ENCODE results near the gene SPACA7. TPM values are rescaled to one million over a fixed set of nuclear protein-coding genes. Genes with fewer than 3 reads are reported as not detected.

SPACA7 gene
- total RNA-seq, 2 donors from 2014 or later, result 4.9 TPM; not detected in 1

- no peak overlapping the region for H3K27ac ChIP-seq
- H3K36me3 ChIP-seq, result no peaks in the 10 kb centered on the region
- H3K9me3 ChIP-seq, result no peaks in the 10 kb centered on the region
- H3K4me1 ChIP-seq (replicated peaks), result no peaks in the 10 kb centered on the region
- no peak for DNase-seq (ENCODE audit: low spot score)
- intact Hi-C loops (cut with DNase I), result no loop called here
- H3K4me3 ChIP-seq, result no peak overlapping the region
- peaks cover 10% of the 10 kb centered on the region for H3K27me3 ChIP-seq (replicated peaks; ENCODE audit: insufficient read depth)
- 22% methylated on average over 63 of the region's 78 CpGs for WGBS
- TF ChIP-seq CTCF (IDR thresholded peaks at IDR 0.05), result no peak
- no peak for TF ChIP-seq POLR2A (IDR thresholded peaks at IDR 0.05)
- TF ChIP-seq POLR2AphosphoS5 (IDR thresholded peaks at IDR 0.05), result no peak
Measured at GRCh38 chr13:112330479-112331381, 45.4 kb upstream of the SPACA7 start.

GRCh38 chr13:112331675-112332074 is 44.5 kb upstream of the SPACA7 start:
- 13% methylated on average over 20 of the region's 20 CpGs for WGBS
- H3K4me3 ChIP-seq, result no peak overlapping the region
- TF ChIP-seq POLR2A (IDR thresholded peaks at IDR 0.05), result no peak
- no peak for TF ChIP-seq POLR2AphosphoS5 (IDR thresholded peaks at IDR 0.05)
- no peak for TF ChIP-seq CTCF (IDR thresholded peaks at IDR 0.05)
- no peaks in the 10 kb centered on the region for H3K9me3 ChIP-seq
- H3K36me3 ChIP-seq, result no peaks in the 10 kb centered on the region
- DNase-seq (ENCODE audit: low spot score), result no peak
- no peaks in the 10 kb centered on the region for H3K4me1 ChIP-seq (replicated peaks)
- H3K27ac ChIP-seq, result no peak overlapping the region
- intact Hi-C loops (cut with DNase I), result no loop called here
- peaks cover 10% of the 10 kb centered on the region for H3K27me3 ChIP-seq (replicated peaks; ENCODE audit: insufficient read depth)

GRCh38 chr13:112332727-112333126 is 43.4 kb upstream of the SPACA7 start:
- intact Hi-C loops (cut with DNase I), result no loop called here
- DNase-seq (ENCODE audit: low spot score), result no peak
- Histone ChIP-seq H3K36me3 (no peaks in the 10 kb centered on the region), H3K27me3 (replicated peaks; ENCODE audit: insufficient read depth) (peaks cover 10% of the 10 kb centered on the region), H3K27ac (no peak overlapping the region), H3K4me3 (no peak overlapping the region), H3K4me1 (replicated peaks) (no peaks in the 10 kb centered on the region), H3K9me3 (no peaks in the 10 kb centered on the region)
- TF ChIP-seq POLR2A (IDR thresholded peaks at IDR 0.05) (no peak), CTCF (IDR thresholded peaks at IDR 0.05) (no peak), POLR2AphosphoS5 (IDR thresholded peaks at IDR 0.05) (no peak)
- WGBS, result 77% methylated on average over 10 of the region's 10 CpGs

- no peaks in the 10 kb centered on the region for H3K9me3 ChIP-seq
- no peaks in the 10 kb centered on the region for H3K4me1 ChIP-seq (replicated peaks)
- H3K4me3 ChIP-seq, result no peak overlapping the region
- peaks cover 10% of the 10 kb centered on the region for H3K27me3 ChIP-seq (replicated peaks; ENCODE audit: insufficient read depth)
- 86% methylated on average over 16 of the region's 16 CpGs for WGBS
- H3K36me3 ChIP-seq, result no peaks in the 10 kb centered on the region
- no peak for TF ChIP-seq CTCF (IDR thresholded peaks at IDR 0.05)
- TF ChIP-seq POLR2AphosphoS5 (IDR thresholded peaks at IDR 0.05), result no peak
- TF ChIP-seq POLR2A (IDR thresholded peaks at IDR 0.05), result no peak
- no peak overlapping the region for H3K27ac ChIP-seq
- intact Hi-C loops (cut with DNase I), result no loop called here
- no peak for DNase-seq (ENCODE audit: low spot score)
Measured at GRCh38 chr13:112333756-112334543, 42.2 kb upstream of the SPACA7 start.
